ENCODE data around the gene TSPYL2.

Gene TSPYL2

GRCh38 chrX:53081925-53082772 lies at the start of gene TSPYL2:
Gene TSPYL2, plus strand, starts transcription at chrX:53082367. Its CDS starts 132 bp downstream, at chrX:53082499.
- Mint-ChIP-seq H3K36me3 (ENCODE audit: low read depth) (peaks cover 26% of the 10 kb centered on the region), H3K4me1 (ENCODE audit: low read depth) (peaks cover 50% of the 10 kb centered on the region), H3K4me3 (peak within 1 kb of the TSS; percentile 91), H3K27ac (peak within 1 kb of the TSS; percentile 92), H3K9me3 (no peaks in the 10 kb centered on the region), H3K27me3 (no peaks in the 10 kb centered on the region)

- no peaks in the 10 kb centered on the region for H3K9me3 Mint-ChIP-seq
- H3K27ac Mint-ChIP-seq: no peak overlapping the region
- H3K4me1 Mint-ChIP-seq (ENCODE audit: low read depth): no peaks in the 10 kb centered on the region
- no peak overlapping the region for H3K4me3 Mint-ChIP-seq
- peaks cover 8% of the 10 kb centered on the region for H3K27me3 Mint-ChIP-seq
- no peaks in the 10 kb centered on the region for H3K36me3 Mint-ChIP-seq (ENCODE audit: low read depth)
Measured at GRCh38 chrX:53036149-53036548, 46.0 kb upstream of the TSPYL2 start.

GRCh38 chrX:53039236-53039635 lies 42.9 kb upstream of the TSPYL2 start:
- no peaks in the 10 kb centered on the region for H3K36me3 Mint-ChIP-seq (ENCODE audit: low read depth)

DNA sequence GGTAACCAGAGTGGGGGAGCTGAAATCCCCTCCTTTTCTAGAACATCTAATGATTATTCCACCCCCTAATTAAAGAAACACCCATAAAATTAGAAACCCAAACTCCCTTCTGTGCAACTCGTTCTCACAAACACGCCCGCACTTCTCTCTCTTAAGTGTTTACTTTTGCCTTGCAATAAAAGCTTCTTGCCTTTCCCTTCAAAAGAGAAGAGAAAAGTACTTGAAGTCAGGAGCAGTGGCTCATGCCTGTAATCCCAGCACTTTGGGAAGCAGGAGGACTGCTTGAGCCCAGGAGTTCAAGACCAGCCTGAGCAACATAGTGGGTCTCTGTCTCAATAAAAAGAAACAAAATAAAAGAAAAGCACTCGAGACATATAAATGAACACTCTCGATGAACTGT lies 37.2 kb upstream of the TSPYL2 start:
- H3K27ac Mint-ChIP-seq: no peak overlapping the region
- no peaks in the 10 kb centered on the region for H3K27me3 Mint-ChIP-seq
- H3K4me3 Mint-ChIP-seq: no peak overlapping the region
- no peaks in the 10 kb centered on the region for H3K36me3 Mint-ChIP-seq (ENCODE audit: low read depth)
- no peaks in the 10 kb centered on the region for H3K9me3 Mint-ChIP-seq
- H3K4me1 Mint-ChIP-seq (ENCODE audit: low read depth): no peaks in the 10 kb centered on the region

More at GRCh38 chrX:53039236-53039635, 42.9 kb upstream of the TSPYL2 start:
- Mint-ChIP-seq H3K9me3 (no peaks in the 10 kb centered on the region), H3K4me1 (ENCODE audit: low read depth) (no peaks in the 10 kb centered on the region), H3K27ac (no peak overlapping the region), H3K4me3 (no peak overlapping the region), H3K27me3 (peaks cover 8% of the 10 kb centered on the region)

DNA sequence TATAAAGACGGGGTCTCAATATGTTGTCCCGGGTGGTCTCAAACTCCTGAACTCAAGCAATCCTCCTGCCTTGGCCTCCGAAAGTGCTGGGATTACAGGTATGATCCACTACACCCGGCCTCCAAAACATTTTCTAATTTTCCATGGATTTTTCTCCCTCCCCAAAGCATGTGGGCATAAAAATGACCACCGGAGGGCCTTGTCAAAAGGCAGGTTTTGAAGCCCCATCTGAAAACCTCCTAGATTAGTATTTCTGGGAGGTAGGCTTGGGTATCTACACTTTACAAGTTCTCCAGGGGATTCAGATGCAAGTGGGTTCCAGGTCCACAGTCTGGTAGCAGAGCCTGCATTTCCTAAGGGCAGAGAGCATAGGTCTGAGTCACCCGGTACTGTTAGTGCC lies 34.9 kb upstream of the TSPYL2 start:
- Mint-ChIP-seq H3K36me3 (ENCODE audit: low read depth) (no peaks in the 10 kb centered on the region), H3K27me3 (no peaks in the 10 kb centered on the region), H3K9me3 (no peaks in the 10 kb centered on the region), H3K4me1 (ENCODE audit: low read depth) (no peaks in the 10 kb centered on the region), H3K27ac (no peak overlapping the region), H3K4me3 (no peak overlapping the region)

DNA sequence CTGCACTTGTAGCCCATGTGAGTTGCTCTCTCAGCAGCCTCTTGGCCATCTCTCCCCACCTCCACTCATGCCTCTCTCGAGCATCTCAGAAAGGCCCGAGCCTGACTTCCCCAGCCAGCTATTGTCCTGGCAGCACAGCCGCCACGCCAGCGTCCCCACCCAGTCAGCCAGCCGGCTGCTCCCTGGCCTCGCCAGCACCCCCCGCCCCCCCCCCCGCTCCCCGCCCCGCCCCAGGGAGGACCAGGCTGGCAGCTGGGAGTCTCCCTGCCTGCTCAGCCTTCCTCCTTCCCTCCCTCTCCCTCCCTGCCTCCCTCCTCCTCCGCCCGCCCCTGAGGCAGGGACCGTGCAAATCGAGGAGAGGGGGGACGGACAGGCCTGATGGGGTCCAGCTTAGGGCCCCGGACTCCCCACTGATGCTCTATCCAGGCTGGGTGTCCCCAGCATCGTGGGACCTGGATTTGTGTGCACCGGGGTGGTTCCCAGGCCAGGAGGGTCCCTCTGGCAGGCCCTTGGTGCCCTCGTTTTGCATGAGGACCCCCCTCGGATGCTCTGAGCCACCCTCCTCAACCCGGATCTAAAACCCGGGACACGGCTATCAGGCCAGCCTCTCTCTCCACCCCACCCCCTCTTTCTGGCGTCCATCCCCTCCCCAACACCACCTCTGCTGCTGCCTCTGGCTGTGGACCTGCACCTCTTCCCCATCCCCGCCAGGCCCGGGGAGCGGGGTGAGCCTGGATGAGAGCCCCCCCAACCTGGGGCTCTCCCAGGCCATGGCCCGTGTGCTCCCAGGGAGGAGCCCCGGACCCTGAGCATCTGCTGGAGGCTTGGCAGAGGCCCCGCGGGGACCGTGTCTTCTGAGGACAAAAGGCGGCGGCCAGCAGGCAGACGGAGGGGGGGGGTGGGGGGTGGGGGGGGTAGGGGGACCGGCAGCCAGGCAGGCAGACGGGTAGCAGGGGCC lies 33.7 kb upstream of the TSPYL2 start, which contains the start of gene GPR173:
Gene GPR173, plus strand, starts transcription at position 621 of the 958 bp plus-strand sequence. CDS start 27,833 bp downstream, outside the sequence.
- Mint-ChIP-seq H3K36me3 (ENCODE audit: low read depth) (no peaks in the 10 kb centered on the region), H3K4me1 (ENCODE audit: low read depth) (no peaks in the 10 kb centered on the region), H3K27me3 (no peaks in the 10 kb centered on the region), H3K27ac (no peak within 1 kb of the TSS), H3K9me3 (no peaks in the 10 kb centered on the region), H3K4me3 (peak within 1 kb of the TSS; percentile 41)

GRCh38 chrX:53049127-53049517 lies 33.0 kb upstream of the TSPYL2 start:
- Mint-ChIP-seq H3K27ac (no peak overlapping the region), H3K4me3 (peak overlapping the region; percentile 41), H3K9me3 (no peaks in the 10 kb centered on the region), H3K27me3 (no peaks in the 10 kb centered on the region), H3K36me3 (ENCODE audit: low read depth) (no peaks in the 10 kb centered on the region), H3K4me1 (ENCODE audit: low read depth) (no peaks in the 10 kb centered on the region)

- Mint-ChIP-seq H3K9me3 (no peaks in the 10 kb centered on the region), H3K4me3 (no peak overlapping the region), H3K36me3 (ENCODE audit: low read depth) (no peaks in the 10 kb centered on the region), H3K27me3 (no peaks in the 10 kb centered on the region), H3K27ac (no peak overlapping the region), H3K4me1 (ENCODE audit: low read depth) (no peaks in the 10 kb centered on the region)
Measured at GRCh38 chrX:53050841-53051240, 31.3 kb upstream of the TSPYL2 start.

GRCh38 chrX:53055244-53055849 lies 26.8 kb upstream of the TSPYL2 start:
- Mint-ChIP-seq H3K27ac (no peak overlapping the region), H3K4me1 (ENCODE audit: low read depth) (no peaks in the 10 kb centered on the region), H3K36me3 (ENCODE audit: low read depth) (no peaks in the 10 kb centered on the region)

GRCh38 chrX:53056292-53056691 lies 25.9 kb upstream of the TSPYL2 start:
- H3K36me3 Mint-ChIP-seq (ENCODE audit: low read depth): no peaks in the 10 kb centered on the region
- no peak overlapping the region for H3K27ac Mint-ChIP-seq
- no peaks in the 10 kb centered on the region for H3K9me3 Mint-ChIP-seq
- H3K4me1 Mint-ChIP-seq (ENCODE audit: low read depth): no peaks in the 10 kb centered on the region
- no peaks in the 10 kb centered on the region for H3K27me3 Mint-ChIP-seq
- H3K4me3 Mint-ChIP-seq: no peak overlapping the region

More at GRCh38 chrX:53055244-53055849, 26.8 kb upstream of the TSPYL2 start:
- Mint-ChIP-seq H3K9me3 (no peaks in the 10 kb centered on the region), H3K27me3 (no peaks in the 10 kb centered on the region), H3K4me3 (no peak overlapping the region)

GRCh38 chrX:53065104-53065503 lies 17.1 kb upstream of the TSPYL2 start:
- H3K9me3 Mint-ChIP-seq: no peaks in the 10 kb centered on the region
- no peak overlapping the region for H3K27ac Mint-ChIP-seq
- H3K36me3 Mint-ChIP-seq (ENCODE audit: low read depth): no peaks in the 10 kb centered on the region
- H3K27me3 Mint-ChIP-seq: no peaks in the 10 kb centered on the region
- no peak overlapping the region for H3K4me3 Mint-ChIP-seq
- H3K4me1 Mint-ChIP-seq (ENCODE audit: low read depth): no peaks in the 10 kb centered on the region

DNA sequence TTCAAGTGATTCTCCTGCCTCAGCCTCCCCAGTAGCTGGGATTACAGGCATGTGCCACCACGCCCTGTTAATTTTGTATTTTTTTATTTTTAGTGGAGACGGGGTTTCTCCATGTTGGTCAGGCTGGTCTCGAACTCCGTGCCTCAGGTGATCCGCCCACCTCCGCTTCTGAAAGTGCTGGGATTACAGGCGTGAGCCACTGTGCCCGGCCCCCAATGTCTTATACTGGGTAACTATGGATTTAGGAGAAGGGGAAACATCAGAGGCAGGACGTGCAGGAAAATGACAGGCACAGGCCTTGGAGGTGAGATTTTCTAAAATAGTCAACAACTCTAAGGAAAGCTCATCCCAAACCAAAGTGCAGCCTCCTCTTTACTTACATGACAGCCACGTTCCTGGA lies 11.1 kb upstream of the TSPYL2 start:
- no peak overlapping the region for H3K27ac Mint-ChIP-seq
- H3K9me3 Mint-ChIP-seq: no peaks in the 10 kb centered on the region
- no peaks in the 10 kb centered on the region for H3K36me3 Mint-ChIP-seq (ENCODE audit: low read depth)
- H3K4me1 Mint-ChIP-seq (ENCODE audit: low read depth): peaks cover 17% of the 10 kb centered on the region
- H3K4me3 Mint-ChIP-seq: no peak overlapping the region
- H3K27me3 Mint-ChIP-seq: no peaks in the 10 kb centered on the region

- H3K36me3 Mint-ChIP-seq (ENCODE audit: low read depth): no peaks in the 10 kb centered on the region
- peak overlapping the region; percentile 88 for H3K4me3 Mint-ChIP-seq
- peaks cover 17% of the 10 kb centered on the region for H3K4me1 Mint-ChIP-seq (ENCODE audit: low read depth)
- H3K27me3 Mint-ChIP-seq: no peaks in the 10 kb centered on the region
- H3K9me3 Mint-ChIP-seq: no peaks in the 10 kb centered on the region
- peak overlapping the region; percentile 62 for H3K27ac Mint-ChIP-seq
Measured at GRCh38 chrX:53071604-53072417, 10.4 kb upstream of the TSPYL2 start.

All from stimulated activated naive CD8-positive, alpha-beta T cell treated with anti-CD3 and anti-CD28 coated beads, Interleukin-15, Interleukin-2, amounts not matched to agents 100 ng/mL and 50 ng/mL, for 24 hours (primary cell).